Hepatic stellate cell (primary cell): ENCODE data around the gene MLLT3.

Source experiments
- DNase-seq: peaks from one replicate; pipeline ENCODE4 v3.0.0; 2011; ENCODE audit warnings: low spot score

Gene MLLT3

DNA sequence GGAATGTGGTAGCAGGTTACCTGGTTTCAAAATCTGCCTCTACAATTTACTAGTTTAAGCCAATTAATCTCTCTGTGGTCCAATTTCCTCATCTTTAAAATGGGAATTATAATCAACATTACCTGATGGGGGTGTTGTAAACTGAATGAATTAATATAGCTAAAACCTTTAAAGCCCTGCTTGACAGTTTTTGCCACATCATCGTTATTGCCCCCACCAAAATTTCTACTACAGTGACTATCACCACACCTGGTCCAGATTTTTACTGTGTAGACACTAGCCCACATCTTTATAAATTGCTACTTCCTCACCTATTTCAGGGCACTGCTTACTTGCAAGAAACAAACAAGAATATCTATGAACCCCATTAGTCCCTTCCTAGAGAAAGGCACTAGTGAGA lies 65.0 kb downstream of the MLLT3 start:
- DNase-seq = no peak

DNA sequence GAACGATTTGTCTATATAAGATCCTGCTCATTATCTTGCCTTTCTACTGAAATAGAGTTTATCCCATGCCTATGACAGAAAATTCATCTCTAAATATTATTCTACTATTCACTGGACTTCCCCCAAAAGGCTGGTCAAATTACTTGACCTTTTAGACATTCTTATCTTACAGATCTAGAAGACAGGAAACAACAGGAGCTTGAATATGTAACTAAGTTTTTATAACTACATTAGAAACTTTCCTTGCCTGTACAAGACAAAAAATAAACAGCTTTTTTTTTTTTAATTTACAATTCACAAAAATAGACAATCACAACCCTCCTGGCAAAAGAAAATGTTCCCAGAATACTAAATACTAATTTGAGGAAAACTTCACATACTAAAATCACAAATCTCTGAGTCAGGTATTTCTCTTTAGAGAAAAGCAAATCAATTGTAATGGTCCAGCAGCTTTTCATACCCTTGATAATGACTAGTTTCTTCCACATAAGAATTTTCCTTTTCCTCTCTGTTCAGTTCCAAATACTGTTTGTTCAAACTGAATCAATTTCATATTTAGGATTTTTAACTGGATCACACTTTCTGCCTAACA lies 68.6 kb downstream of the MLLT3 start:
- no peak for DNase-seq

DNA sequence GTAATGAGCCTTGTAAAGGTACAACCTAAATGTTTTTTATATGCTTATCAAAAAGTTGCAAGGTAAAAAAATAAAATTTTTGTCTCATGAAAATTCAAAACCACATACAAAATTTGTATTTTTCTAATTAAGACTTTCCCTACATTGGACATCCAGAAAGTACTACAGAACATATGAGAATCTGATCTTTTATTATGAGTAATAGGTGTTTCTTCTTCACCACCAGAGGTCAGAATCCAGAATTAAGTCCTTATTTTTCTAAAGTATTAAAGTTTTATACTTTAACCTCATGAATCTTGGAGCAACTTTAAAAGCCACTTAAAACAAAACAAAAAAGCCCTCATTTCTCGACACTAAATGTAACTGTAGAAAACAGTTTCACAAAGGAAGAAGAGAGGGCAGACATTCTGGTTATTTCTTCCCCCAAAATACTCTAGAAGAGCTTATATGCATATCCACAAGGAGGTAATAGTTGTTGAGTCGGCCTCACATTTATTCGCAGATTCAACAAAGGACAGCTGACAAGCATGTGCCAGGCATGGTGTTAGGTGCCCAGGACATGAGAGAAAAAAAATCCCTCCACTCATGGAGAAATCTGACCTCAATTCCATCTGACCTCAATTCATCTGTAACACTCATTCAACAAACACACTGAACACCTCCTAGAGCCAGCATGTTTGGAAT lies 69.3 kb downstream of the MLLT3 start:
- DNase-seq = no peak

DNA sequence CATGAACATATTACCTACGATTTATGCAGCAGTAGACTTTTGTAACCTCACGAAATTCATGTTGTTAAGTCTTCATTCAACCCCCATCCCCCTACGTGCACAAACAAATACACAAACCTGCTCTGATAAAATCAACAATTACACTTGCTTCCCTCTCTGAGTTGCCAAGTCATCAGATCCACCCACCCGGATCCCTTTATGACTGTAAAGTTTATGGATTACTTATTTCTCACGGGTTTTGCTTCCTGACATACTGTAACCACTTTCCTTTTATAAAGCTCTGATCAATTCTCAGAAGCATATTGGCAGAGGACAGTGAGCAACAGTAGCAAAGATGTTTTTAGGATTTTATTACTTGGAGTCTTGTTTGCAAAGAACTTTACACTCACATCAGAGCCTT lies 70.5 kb downstream of the MLLT3 start:
- DNase-seq = no peak

DNA sequence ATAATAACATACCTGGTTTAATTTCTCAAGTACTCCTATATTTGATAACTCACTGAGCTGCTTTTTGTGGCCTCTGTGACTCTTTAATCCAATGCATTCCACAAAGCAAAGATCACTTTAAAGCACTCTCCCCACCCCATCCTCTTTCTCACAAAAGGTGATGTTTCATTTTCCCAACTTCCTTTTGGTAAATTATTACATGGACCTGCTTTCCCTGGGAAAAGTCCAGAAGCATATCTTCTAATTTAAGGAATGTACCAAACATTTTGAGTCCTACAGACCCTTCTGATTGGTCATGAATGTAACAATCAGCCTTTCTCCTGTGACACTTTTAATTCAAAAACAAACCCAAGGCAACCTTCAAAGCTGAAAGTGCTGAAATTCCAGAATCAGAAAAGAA lies 71.1 kb downstream of the MLLT3 start:
- DNase-seq = peak; percentile 7

DNA sequence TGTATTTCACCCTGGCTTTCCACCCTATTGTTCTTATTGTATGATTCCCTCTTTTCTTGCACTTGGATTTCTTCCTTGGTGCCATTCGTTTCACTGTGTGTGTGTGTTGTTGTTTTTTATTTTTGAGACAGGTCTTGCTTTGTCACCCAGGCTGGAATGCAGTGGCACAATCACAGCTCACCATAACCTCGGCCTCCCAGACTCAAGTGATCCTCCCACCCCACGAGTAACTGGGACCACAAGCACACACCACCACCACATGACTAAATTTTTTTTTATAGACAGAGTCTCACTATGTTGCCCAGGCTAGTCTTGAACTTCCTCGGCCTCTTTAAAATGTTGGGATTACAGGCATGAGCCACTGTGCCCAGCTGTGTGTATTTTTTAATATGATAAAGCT lies 72.0 kb downstream of the MLLT3 start:
- no peak for DNase-seq

DNA sequence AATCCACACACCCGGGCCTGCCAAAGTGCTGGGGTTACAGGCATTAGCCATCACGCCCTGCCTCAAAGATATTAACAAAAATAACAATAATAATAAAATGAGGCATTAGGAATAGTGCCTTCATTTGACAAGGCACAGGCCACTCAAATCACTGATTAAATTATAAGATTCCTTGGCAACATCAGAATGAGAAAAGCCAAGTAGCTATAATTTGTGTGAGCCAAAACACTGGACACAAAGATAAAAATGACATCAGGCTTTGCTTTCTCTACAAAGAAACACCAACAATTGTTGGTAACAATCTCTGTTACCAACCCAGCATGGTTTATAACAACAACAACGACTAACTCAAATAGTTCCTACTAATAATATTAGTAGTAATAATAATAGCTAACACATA lies 73.2 kb downstream of the MLLT3 start:
- DNase-seq = no peak

DNA sequence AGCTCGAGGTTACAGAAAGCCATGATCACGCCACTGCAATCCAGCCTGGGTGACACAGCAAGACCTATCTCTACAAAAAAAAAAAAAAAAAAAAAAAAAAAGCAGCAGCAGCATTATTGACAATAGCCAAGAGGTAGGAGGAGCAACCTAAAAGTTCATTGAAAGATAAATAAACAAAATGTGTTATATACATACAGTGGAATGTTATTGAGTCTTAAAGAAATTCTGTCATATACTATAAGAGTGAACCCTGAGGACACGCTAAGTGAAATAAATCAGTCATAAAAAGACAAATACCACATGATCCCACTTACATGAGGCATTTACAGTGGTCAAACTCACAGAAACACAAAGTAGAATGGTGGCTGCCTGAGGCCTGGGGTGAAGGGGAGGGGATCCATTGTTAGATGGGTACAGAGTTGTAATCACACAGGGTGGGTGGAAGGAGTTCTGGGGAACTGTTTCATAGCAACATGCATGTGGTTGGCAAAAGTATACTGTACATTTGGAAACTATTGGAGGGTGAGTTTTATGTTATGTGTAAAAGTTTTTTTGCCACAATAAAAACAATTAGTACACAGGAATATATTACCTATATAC lies 77.2 kb downstream of the MLLT3 start:
- no peak for DNase-seq

DNA sequence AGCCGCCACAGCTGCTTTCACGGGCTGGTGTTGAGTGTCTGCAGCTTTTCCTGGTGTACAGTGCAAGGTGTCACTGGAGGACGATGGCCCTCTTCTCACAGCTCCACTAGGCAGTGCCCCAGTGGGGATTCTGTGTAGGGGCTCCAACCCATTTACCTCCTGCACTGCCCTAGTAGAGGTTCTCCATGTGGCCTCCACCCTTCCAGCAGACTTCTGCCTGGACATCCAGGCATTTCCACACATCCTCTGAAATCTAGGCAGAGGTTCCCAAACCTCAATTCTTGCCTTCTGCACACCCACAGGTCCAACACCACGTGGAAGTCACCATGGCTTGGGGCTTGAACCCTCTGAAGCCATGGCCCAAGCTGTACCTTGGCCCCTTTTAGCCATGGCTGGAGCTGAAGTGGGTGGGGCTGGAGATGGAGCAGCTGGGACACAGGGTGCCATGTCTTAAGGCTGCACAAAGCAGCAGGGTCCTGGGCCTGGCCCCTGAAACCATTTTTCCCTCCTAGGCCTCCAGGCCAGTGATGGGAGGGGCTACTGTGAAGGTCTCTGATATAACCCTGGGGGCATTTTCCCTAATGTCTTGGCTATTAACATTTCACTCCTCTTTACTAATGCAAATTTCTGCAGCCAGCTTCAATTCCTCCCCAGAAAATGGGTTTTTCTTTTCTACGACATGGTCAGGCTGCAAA lies 82.0 kb downstream of the MLLT3 start:
- DNase-seq = no peak

DNA sequence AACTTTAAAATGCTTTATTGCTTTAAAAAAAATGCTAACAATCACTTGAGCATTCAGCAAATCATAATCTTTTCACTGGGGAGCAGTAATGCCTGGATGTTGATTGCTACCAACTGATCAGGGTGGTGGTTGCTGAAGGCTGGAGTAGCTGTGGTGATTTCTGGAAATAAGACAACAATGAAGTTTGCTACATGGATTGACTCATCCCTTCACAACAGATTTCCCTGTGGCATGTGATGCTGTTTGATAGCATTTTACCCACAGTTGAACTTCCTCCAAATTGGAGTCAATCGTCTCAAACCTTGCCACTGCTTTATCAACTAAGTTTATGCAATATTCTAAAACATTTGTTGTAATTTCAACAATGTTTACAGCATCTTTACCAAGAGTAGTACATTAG lies 83.3 kb downstream of the MLLT3 start:
- no peak for DNase-seq

DNA sequence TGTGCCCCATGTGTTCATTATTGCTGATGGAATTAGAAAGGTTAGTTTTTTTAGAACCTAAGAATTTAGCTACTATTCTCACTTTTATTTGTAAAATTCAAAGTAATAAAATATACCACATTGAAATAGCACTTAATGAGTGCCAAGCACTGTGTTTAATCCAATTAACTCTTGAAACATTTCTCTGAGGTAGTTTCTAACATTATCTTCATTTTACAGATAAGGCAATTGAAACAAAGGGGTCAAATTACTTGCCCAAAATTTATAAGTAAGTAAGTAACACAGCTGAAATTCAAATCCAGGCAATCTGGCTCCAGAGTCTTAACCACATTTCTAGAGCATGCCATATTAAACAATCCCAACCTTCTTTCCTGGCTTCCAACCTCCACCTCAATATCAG lies 84.2 kb downstream of the MLLT3 start:
- no peak for DNase-seq

DNA sequence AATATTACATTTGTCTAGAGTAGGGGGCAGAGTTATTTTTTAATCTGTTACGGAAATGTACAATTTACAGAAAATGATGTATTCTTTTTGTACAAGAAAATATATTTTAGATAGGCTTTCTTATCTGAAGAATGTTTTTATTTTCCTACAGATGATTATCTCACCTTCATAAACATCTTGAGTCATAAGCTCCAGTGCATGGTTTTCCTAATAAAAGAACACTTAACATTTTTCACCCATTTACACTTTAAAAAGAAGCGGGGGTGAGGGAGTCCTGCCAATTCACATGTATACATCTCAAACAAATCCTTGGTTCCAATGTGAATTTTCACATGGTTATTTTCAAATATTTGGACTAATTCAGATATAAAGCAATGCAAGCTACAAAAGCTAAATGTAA lies 85.0 kb downstream of the MLLT3 start:
- DNase-seq = no peak

DNA sequence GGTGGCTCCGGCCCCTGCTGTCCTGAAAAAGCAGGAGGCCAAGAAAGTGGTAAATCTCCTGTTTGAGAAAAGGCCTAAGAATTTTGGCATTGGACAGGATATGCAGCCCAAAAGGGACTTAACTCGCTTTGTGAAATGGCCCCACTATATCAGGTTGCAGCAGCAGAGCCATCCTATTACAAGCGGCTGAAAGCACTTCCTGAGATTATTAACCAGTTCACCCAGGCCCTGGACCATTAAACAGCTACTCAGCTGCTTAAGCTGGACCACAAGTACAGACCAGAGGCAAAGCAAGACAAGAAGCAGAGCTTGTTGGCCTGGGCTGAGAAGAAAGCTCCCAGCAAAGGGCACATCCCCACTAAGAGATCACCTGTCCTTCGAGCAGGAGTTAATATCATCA lies 89.7 kb downstream of the MLLT3 start:
- DNase-seq = no peak

DNA sequence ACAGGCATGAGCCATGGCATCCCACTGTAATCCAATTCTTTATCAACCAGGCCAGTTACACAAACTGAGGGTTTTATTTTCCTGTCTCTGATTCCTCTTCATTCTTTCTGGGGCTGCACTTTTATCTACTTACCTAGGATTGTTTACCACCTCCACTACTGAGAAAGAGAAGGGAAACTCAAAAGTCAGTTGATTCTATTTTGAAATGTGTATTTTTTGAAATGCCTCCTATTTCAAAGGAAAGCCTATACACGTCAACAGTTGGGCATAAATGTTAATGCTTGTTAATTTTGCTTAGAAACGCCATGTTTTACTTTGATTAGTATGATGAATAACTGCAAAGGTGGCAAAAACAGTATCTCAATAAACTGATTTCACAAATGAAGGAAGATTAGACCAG lies 92.5 kb downstream of the MLLT3 start:
- no peak for DNase-seq

DNA sequence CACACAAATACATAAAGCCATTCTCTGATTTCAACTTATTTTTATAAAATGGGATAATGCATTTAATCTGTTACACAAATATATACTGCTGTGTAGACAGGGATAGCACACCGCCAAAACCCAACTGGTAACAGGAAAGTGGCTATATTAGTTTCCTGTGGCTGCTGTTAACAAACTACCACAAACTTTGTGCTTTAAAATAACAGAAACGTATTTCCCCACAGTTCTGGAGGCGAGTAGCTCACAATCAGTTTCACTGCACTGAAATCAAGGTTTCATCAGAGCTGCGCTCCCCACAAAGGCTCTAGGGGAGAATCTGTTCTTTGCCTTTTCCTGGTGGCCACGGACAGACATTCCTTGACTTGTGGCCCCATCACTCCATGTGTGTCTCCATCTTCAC lies 94.0 kb downstream of the MLLT3 start:
- no peak for DNase-seq

DNA sequence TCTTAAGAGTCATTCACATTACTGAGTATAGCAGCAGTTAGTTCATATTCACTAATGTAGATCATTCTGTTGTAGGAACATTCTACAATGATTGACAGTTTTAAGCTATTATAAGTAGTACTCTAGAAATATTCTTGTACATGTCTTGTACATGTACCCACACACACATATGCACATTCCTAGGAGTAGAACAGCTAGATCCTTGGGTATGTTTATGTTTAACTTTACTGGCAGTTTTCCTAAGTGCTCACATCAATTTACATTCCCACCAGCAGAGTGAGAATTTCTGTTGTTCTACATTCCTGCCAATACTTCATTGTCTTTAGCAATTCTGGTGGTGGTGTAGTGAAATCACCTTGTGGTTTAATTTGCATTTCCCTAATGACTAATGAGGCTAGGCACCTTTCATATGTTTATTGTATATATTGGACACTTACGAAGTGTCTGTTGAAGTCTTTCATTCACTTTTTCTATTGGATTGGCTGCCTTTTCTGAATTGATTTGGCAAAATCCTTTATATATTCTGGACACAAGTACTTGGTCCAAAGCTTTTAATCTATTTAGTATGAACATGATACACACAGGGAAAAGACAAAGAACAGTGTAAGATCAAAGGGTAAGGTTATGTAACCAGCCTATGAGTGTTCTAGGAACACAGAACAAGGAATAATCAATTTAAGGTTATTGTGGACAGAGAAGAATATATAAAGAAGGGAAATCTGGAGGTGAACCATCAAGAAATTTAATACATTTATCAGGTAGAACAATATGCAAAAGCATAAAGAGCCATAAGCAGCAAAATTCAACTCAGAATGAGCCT lies 95.6 kb downstream of the MLLT3 start:
- no peak for DNase-seq

DNA sequence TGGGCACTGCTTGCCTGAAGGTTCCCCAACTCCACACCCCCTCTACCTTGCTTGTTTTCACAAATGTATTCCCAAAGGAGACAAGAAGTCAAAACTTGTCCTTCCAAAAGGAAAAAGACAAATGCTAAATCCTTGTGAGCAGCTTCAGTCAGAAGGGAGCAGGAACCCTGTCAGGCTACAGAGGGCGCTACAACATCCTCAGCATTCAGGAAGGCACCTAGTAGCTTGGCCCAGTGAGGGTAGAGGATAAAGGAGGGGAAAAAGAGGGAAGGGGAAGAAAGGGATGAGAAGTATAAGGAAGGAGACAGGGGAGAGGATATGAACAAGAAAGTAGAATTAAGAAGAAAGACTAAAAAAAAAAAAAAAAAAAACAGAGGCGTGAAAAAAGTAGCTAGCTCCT lies 97.5 kb downstream of the MLLT3 start:
- DNase-seq = no peak

DNA sequence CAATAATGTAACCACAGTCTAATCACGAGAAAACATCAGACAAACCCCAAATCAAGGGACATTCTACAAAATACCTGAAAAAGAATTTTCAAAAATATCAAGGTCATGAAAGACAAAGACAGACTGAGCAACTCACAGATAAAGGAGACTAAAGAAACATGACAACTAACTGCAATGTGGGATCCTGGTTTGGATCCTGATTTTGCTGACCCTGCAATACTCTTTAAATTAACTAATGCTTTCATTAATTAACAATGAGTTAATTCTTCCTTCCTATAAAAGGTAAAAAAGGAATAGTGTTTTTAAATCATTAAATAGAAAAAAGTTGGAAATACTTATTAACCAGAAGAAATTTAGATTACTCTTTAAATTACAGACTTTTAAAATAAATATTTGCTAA lies 103.6 kb downstream of the MLLT3 start:
- DNase-seq = no peak

DNA sequence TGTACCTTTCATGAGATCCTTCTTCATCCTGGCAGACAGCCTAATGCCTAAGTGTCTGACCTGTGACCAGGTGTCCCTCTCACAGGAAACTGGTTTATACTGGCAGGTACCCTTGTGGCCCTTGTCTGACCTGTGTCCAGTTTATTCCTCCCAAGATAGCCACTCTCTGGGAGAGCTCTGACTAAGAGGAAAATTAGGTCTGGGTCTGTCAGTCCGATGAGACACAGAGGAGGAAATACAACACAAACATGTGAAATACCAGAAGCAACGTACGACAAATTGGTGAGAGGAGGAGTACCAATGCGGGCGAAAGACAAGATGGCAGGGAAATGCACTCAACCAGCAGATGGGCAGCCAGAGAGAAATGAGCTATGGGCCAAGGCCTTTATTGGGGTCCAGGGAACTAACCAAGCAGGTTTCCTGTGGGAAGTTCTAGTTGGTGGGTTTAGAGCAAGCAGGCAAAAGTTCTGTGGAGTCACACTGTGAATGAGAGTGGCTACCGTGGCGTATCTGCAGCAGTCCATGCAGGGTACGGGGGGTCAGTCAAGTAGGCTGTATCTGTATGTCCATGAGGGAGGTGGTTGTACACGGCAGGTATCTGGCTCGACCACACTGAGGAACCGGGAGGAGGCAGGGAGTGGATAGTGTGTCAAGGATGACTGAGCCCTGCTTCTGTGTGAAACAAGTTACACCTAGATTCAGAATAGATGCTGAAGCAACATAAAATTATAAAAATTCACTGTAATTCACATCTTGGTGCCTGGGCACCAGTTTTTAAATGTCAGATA lies 109.0 kb downstream of the MLLT3 start:
- DNase-seq = peak; percentile 34

DNA sequence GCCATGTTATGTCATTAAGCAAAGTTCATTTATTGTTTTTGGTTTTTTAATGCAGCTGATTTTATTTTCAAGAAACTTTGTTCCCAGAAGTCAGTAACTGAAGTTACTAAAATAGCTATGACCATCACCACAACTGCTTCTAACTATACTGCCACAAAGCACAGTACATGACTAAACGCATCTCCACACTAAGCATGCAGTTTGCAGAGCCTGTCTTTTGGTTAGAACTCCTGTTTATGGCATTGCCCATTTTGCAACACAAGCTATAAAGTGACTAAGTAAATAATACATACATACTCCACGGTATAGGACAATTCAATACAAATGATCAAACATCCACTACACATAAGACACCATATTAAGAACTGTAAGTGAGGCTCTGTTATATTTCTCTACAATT lies 109.7 kb downstream of the MLLT3 start:
- peak; percentile 23 for DNase-seq

DNA sequence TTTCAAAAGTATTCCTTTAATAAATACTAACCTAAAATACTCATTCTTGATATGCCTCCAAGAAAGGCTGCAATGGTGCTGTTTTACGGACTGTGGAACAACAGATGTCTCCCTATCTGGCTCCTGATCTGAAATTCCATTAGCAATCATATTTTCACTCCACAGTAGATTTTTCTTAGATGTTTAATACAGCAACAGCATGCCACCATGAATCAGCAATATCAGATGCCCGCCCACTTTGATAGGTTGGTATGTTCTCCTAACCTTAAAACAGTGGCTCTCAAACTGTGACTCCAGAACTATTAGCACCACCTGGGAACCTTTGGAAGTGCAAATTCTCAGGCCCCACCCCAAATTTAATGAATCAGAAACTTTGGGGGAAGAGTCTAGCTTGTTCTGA lies 110.2 kb downstream of the MLLT3 start:
- peak; percentile 42 for DNase-seq

DNA sequence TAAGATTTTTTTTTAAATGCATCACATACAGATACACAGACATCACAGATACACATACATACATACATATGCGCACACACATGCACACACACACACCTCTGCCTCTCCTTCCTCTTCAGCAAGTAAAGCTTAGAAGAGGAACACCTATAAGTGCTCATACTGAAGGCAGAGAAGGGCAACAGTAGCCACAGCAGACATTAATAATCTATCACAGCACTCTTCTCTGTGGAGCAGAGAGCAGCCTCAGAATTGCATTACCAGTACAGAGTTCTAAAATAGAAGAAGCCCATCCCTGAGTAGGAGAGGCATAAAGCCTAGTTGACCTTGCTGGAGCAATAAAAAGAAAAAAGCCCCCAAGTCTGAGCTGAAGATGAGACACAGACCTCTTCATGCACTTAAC lies 110.6 kb downstream of the MLLT3 start:
- no peak for DNase-seq
